Activated CD4-positive, alpha-beta T cell treated with anti-CD3 and anti-CD28 coated beads, Interleukin-2, Interleukin-4, amounts not matched to agents 100 ng/mL and 50 ng/mL, durations not matched to agents 16 hours and 8 hours (primary cell): ENCODE data around the gene ADD1.
A peak's percentile ranks its signal among the peaks of the same experiment; 100 is the strongest.

ENCODE experiments used
- DNase-seq: peaks from one replicate; pipeline ENCODE4 v3.0.0-alpha.2; 2020; ENCODE audit warnings: low spot score

ADD1 gene

DNA sequence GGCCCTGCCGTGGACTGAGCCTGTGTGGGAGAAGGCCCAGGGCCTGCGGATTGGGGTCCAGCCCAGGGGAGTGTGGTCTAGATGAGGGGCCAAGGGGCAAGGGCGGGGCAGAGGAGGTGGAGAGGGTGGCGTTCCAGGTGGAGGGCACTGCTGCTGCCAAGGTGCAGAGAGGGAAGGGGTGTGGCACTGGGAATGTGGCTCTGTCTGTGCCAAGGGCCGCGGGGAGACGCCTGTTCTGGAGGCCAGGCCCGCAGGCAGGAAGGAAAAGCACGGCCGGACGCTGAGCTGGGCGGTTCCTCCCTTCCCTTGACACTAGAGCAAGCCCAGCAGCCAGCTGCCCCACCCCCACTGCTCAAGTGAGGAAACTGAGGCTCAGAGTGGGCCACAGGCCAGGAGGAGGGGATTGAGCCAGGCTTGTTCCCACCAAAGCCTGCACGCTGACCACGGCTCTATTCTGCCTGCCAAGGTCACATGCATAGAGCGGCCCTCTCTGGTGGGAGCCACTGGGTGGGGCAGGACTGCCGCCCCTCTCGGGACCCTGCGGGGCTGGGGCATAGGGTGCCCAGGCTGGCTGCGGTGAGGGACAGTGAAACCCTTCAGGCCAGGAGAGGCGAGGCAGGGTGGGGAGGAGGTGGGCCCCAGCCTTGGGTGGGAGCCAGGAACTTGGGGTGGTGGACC lies 37.8 kb upstream of the ADD1 start:
- no peak for DNase-seq

DNA sequence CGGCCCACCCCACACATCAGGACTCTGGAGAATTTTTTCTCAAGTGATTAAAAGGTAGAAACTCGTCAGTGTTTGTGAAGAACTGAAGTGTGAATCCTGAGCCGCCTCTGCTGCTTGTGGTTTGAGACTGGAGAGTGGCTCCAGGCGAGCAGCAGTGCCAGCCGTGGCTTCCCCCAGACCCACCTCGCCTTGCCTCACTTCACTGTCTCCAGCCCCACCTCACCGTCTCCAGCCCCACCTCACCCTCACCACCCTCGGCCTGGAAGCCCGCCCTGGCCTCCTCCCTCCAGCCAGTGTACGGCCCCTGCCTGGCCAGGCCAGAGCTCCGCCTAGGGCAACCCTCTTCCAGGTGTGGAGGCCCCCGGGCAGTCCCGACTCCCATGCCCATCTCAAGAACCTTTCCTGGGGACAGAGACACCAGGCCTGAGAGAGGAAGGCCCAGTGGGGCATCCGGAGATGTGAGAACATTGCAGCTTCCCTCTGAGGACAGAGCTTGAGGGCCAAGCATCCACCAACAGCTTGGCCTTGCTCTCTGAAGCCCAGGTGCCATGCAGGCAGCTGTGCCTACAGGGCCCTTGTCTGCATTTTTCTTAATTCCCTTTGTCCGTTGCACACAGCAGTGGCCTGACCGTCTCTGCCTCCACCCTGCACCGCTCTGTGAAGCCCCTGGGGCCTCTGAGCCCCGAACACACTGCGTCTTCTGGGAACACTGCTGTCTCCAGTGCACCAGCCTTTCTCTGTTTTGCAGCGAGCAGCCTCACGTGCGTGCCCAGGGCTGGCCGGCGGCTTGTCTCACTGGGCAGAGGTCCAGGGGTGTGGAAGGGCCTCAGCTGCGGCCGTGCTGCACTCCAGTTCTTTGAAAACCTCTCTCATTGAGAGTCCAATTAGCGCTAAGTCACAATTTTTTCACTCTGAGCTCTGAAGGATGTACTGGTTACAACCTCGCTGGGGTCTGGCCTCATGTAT lies 37.0 kb upstream of the ADD1 start:
- DNase-seq: no peak

DNA sequence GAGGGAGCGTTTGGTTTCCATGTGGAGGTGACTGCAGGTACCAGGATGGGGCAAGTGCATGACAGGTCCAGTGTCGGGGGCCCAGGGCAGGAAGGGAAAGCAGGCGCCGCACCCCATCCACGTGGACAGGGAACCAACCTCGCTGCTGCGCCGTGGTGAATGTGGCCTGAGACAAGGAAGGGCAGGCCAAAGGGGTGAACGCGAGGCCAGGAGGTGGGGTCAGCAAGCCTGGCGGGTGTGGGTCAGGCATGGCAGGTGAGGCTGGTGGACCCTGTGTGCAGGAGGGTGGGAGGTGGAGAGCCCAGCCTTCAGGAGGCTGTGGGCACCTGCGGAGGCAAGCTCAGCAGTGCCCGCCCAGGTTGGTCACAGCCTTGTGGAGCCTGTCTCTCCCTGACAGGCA lies 36.1 kb upstream of the ADD1 start:
- DNase-seq: no peak

DNA sequence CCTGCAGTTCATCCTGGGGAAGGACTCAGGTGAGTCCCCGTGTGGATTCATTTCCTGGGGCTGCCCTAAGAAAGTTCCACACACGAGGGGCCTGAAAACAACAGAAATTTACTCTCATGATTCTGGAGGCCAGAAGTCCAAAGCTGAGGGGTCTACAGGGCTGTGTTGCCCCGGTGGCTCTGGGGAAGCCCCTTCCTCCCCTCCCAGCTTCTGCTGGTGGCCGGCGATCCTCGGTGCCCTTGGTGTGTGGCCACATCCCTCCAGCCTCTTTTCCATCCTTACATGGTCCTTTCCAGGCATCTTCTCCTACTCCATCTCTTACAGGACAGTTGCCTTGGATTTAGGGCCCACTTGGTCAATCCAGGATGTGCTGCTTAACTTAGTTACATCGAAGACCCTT lies 35.6 kb upstream of the ADD1 start:
- DNase-seq: no peak

DNA sequence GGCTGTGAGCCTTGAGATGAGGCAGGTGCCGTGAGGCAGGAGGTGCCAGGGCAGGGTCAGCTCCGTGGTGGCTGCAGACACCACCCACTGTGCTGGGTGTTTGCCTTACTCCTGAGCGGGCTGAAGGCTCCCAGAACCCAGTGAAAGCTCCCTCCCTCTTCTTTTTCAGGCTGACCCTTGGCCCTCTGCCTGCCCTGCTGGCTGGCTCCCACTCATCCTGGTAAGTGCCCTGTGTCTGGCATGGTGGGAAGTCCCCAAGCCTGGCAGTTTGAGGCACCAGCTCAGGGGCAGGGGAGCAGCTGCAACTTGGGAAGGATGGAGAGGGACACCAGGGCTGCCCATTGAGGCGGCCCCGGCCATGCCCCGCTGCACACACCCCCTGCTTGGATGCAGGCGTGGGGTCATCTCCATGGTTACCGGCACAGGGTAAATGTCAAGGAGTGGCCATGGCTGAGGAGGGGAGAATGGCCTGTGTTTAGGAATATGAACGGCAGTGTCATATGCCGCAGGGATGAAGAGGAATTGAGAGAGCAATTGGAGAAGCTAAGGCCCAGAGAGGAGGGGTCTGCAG lies 33.9 kb upstream of the ADD1 start:
- no peak for DNase-seq

DNA sequence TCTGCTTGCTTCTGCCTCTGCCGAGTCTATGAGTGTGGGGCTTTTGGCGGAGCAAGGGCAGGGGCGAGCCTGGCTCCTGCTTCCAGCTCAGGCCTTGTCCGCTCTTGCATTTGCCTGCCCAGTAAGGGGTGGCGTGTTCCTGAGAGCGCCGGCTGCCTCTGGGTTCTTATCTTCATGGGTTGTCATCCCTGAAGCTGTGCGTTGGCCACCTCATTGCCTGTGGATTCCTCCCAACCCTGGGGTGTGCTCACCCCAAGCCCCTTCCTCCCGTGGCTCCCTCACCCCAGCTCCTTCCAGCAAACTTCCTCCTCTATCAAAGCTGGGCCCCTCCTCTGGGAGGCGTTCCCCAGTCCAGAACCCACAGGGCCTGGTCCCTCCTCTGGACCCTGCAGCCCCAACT lies 33.3 kb upstream of the ADD1 start:
- DNase-seq: no peak

DNA sequence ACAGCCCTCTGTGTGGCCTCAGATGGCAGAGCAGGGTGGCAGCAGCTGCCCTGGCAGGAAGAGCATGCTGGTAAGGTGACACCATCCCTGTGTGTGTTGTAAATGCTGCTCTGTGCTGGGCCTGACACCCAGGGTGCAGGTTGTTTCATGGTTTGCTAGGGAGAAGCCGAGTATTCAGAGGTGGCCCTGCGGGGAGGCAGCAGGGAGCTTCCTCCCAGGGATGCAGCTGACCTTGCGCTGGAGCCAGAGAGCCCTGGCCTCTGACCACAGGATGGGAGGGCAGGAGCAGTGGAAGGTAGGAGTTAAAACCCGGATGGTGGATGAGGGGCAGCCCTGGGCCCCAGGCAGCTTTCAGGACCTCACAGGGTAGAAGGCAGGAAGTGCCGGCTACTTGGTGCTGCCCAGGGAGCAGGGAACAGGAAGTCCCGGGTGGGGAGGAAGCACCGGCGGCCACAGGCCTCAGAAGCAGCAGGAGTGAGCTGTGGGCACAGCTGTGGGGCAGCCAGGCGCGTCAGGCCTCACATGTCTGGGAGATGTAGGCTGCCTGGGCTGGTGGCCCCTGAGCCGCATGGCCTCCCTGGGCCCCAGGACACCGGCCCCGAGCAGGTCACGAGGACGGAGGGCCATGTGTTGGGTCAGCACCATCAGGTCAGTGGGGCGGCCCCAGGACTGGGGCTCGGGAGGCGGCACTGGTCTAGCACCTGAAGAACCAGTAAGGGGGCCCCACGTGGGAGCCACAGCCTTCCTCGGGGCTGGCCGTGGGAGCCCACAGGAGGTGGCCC lies 31.6 kb upstream of the ADD1 start:
- peak; percentile 78 for DNase-seq

DNA sequence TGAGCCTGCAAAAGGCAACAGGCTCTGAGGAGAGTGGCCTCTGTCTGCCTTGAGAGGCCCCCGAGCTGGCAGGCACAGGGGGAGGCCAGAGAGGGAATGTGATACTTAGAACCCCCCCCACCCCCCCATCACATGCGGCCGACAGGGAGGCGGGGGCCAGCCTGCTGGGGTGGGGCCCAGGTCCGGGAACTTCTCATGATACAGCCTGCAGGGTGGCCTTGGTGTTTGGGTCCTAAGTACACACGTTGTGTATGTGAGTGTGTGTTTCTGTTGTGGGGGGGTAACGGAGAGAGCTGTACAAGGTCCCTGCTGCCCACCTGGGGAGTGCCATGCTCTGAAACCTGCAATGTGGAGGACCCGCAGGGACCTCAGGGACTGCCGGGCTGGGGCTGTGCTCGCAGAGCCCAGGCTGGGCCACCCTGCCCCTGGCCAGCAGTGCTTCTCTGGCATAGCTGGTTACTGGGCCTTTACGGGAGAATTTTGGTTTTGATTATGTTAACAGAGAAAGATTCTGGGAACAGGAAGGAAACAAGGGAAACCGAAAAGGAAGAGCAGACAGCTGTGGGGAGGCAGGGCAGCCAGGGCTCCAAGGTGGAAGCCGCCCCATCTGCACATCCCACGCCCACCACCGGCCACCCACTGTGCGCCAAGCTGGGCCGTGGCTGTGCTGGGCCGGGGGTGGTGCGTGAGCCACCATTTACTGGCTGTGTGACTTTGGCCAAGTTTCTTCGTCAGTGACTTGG lies 30.9 kb upstream of the ADD1 start:
- DNase-seq: no peak

DNA sequence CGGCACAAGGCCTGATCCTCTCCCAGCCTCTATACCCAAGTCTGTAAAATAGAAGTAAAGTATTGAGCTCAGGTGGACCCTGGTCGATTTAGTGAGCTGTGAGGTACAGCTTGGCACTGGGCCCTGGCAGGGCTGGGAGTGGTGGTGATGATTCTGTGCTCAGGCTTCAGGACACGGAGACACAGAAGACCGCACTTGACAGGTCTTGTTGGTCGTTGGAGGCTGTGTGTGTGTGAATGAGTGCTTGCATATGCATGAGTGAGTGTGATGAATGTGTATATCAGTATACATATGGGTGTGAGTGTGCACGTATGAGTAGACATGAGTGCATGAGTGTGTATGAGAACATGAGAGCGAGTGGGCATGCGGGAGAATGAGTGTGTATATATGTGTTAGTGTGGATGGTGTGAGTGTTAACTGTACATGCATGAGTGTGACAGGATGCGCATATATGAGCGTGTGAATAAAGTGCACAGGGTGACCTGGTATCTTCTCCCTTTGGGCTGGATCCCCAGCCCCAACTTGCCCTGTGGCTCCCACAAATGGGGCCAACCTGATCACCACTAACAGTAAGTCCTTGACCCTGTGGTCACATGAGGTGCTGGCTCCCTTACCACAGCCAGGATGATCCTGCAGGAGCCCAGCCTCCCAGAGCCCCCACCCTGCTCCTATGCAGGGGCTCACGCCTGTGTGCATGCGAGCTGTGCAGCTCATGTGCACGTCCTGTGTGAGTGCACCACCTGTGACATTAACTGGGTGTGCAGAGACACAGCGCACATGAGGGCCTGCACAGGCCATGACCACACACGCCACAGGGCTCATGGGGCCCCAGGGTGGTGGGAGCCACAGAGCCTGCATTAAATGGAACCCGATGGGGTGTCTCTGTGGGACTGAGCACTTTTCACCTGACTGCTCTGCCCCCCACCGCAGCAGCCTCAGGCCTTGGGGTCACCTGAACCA lies 29.9 kb upstream of the ADD1 start:
- DNase-seq: no peak

DNA sequence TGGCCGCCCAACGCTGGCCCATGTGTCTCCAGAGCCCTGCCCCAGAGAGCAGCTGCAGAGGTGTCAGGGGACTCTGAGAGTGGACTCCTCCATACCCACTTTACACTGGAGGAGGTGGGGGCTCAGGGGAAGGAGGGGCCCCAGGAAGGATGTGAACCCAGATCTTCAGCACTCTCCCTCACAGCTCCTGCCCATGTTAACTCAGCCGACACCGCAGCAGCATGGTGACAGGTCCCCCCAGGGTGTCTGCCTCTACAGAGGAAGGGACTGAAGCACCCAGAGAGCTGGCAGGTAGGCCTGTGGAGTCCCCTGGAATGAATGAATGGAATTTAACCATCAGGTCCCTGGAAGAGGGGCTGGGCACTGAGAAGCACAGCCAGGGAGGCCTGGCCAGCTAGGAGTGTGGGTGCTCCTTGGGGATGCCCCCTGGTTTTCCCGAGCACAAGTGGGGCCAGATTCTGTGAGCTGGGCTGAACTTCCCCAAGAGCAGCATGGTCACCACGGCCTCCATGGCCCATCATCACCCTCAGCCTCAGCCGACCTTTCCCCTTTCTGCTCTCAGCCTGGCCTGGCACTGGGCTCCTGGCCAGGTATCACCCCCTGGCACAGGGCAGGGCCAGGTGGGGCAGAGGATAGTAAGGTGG lies 28.9 kb upstream of the ADD1 start:
- no peak for DNase-seq

DNA sequence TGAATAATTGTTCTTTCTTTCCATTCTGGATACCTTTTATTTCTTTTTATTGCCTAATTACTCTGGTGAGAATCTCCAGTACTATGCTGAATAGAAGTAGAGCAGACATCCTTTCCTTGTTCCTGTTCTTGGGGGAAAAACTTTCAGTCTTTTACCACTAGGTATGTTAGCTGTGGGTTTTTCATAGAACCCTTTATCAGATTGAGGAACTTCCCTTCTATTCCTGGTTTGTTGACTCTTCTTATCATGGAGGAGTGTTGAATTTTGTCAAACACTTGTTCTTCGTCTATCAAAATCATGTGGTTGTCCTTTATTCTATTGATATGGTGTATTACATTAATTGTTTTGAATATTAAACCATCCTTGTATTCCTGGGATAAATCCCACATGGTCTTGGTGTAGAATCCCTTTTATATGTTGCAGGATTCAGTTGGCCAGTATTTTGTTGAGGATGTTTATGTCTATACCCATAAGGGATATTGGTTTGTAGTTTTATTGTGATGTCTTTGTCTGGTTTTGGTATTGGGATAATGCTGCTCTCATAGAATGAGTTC lies 27.2 kb upstream of the ADD1 start:
- no peak for DNase-seq

DNA sequence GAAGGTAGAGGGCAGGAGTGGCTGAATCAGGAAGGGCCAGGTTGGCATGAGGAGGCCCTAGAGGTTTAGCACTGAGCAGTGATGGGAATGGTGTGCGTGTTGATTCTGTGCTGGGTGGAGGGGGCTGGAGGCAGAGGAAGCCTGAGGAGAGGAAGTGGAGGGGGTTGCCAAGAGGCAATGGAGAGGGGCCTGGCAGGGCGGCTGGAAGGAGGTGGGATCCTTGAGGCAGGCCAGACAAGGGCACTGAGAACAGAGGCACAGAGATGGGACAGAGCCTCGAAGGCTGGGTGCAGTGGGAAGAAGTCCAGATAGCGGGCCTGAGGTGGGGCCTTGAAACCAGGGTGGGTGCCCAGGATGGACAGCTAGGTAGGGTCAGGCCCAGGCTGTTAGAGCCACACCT lies 26.5 kb upstream of the ADD1 start:
- DNase-seq: no peak

DNA sequence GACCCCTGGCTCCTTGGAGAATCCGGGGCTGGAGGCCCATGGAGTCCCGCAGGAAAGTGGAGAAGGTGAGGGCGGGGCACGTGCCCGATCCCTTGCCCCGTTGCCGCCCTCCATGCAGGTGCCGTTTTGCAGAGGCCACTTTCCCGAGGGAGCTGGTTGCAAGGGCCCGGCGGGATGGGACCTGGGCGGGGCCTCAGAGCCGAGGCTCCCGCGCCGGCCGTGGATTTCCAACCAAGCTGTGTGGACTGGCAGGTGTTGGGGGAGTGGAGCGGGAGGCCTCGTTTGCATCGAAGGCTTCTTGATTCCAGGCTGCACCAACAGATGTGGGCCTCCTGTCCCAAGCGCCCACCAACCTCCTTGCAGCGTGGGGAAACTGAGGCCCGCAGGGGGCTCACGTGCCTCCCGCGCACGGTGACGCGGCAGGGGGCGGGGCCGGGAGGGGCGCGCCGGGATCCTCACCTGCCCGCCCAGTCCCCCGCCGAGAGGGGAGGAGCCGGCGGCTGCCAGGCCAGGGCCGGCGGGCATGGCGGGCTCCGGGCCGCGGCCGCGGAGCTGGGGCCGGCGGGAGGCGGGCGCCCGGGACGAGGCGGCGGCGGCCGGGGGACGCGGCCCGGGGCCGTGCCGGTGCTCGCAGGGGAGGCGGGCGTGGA lies 25.8 kb upstream of the ADD1 start:
- no peak for DNase-seq

DNA sequence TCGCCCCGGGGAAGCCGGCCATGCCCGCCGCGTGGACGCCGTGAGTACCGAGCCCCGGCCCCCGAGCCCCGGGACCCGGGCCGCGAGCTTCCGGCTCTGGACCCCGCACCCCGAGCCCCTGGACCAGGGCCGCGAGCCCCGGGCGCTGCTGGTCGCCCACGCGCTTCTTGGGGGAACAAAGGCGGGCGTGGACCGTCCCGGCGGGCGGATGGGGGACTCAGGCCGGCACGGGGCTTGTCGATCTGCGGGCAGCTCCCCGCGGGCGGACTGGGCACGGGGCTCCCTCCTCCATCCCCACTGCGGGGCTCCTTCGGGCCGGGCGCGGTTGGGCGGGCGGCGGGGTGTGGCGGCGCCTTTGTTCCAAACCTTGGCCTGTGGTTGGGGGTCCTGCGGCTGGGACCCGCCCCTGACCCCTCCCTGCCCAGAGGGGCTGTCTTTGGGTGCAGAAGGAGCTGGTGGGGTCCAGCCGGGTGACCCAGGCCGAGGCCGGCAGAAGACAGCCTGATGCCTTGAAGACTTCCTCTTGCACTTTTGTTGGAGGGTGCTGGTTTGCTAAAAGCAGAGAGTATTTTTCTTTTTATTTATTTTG lies 25.2 kb upstream of the ADD1 start:
- no peak for DNase-seq

DNA sequence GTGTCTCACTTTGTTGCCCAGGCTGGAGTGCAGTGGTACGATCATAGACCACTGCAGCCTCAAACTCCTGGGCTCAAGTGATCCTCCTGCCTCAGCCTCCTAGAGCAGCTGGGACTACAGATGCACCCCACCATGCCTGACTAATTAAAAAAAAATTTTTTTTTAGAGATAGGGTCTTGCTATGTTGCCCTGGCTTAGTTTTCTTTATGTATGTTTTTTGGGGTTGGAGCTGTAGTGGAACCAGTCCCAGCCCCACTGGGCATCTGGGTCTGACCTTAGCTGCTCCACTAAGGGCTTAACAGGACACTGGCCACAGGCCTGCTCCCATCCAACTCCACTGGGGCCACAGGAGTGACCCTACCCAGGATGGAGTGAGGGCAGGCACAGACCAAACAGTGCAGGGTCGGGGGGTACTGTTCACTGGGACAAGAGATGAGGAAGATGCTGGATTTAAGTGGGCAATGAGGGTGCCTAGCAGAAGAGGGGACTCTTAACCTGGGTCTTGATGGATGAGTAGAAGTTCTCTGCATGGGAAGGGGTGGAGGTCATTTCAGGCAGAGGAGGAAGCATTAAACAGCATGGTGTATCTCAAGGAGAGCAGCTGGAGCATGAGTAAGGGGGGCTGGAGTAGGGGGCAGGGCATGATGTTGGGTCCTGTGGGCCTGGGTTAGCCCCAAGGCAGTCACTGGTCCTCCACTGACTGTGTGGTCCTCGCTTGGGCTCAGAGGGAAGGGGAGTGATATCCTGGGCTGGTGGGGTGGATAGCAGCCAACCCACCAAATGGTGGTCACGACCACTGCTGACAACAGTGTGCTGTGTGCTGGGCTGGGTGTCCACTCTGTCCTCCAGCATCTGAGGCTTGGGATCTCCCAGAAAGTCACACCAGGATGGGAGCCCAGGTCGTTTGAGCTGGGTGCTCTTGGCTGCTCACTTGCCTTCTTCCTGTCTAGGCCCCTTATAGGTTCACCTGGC lies 24.1 kb upstream of the ADD1 start:
- no peak for DNase-seq

DNA sequence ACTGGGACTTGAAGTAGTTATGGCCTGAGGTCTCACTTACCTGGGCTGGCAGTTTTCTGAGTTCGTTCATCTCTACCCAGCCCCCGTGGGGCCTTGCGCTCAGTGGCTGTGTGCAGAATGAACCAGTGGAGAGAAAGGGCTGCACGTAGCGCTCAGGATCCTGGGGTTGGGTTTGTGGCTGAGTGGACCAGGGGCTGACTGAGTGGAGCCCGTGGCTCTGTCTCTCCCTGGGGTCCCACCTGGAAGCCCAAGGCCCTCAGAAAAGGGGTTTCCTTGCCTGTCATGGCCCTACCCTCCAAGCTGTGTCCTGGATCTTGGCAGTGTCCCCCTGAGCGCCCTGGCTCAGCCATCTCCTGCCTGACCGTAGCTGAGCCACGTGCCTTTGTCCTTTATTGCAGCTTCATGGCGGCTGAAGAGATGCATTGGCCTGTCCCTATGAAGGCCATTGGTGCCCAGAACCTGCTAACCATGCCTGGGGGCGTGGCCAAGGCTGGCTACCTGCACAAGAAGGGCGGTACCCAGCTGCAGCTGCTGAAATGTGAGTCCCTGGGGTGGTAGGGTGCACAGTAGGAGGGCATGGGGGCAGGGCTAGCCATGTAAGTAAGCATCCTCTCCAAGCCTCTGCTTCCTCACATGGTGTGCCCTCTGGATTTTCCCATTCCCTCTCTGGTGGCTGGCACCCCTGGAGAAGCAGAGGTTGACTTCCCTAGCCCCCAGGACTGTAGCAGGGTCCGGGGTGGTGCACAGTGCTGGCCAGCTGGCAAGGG lies 23.2 kb upstream of the ADD1 start:
- DNase-seq: no peak
